Neural crest cell (in vitro differentiated cells): ENCODE results near the gene CD209. TPM values are rescaled to one million over a fixed set of nuclear protein-coding genes. Genes with fewer than 3 reads are reported as not detected.
"Not testable (repeated sequence)": the region's sequence is repeated elsewhere in the genome, so short reads cannot be mapped to it uniquely, and the experiment has no call there.

Source experiments
- DNase-seq: peaks from one replicate; pipeline ENCODE4 v3.0.0; 2021; ENCODE audit warnings: low read depth, mixed read lengths, low spot score
- H3K27ac Mint-ChIP-seq: one replicate; pipeline ENCODE4 v1.8.0; 2021; ENCODE audit warnings: mild to moderate bottlenecking, mixed read lengths; ENCODE audit not compliant: unreplicated experiment
- H3K27me3 Mint-ChIP-seq: 2 replicates; pipeline ENCODE4 v1.8.0; 2021; ENCODE audit warnings: low read depth, mild to moderate bottlenecking, mixed read lengths
- H3K36me3 Mint-ChIP-seq: 2 replicates; pipeline ENCODE4 v1.8.0; 2021; ENCODE audit warnings: low read depth, mild to moderate bottlenecking, mixed read lengths
- H3K4me1 Mint-ChIP-seq: 2 replicates; pipeline ENCODE4 v1.8.0; 2021; ENCODE audit warnings: mixed read lengths
- H3K4me3 Mint-ChIP-seq: one replicate; pipeline ENCODE4 v1.8.0; 2021; ENCODE audit warnings: mild to moderate bottlenecking, mixed read lengths
- H3K9me3 Mint-ChIP-seq: 2 replicates; pipeline ENCODE4 v1.8.0; 2021; ENCODE audit warnings: mixed read lengths
- total RNA-seq: library from RNA; stranded (reverse); gene quantifications from 2 replicates; pipeline ENCODE4 v1.2.1, GENCODE V29; 2021
- TF ChIP-seq, protein P1 (sequence below): fragments of 200-600 bp; sonication (generic); conservative IDR thresholded peaks from 2 replicates; pipeline ENCODE4 v1.5.0; 2021; ENCODE audit warnings: antibody characterized with exemption, mild to moderate bottlenecking

CD209 gene
- total RNA-seq, 1 donor from 2014 or later: not detected

DNA sequence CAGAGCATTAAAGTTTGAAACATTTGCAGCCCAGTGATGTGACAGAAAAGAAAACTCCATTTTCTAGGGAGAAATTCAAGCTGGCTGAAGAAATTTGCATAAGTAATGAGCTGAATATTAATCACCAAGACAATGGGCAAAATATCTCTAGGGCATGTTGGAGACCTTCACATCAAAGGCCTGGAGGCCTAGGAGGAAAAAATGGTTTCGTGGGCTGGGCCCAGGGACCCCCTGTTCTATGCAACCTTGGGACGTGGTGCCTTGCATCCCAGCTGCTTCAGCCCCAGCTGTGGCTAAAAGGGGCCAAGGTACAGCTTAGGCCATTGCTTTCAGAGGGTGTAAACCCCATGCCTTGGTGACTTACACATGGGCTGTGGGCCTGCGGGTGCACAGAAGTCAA is 10.0 kb upstream of the CD209 start:
- Mint-ChIP-seq H3K27ac (no peak overlapping the region), H3K4me3 (no peak overlapping the region), H3K27me3 (peaks cover 40% of the 10 kb centered on the region), H3K9me3 (peaks cover 36% of the 10 kb centered on the region), H3K4me1 (no peaks in the 10 kb centered on the region), H3K36me3 (peaks cover 15% of the 10 kb centered on the region)
- no peak for DNase-seq
- TF ChIP-seq, protein P1, sequence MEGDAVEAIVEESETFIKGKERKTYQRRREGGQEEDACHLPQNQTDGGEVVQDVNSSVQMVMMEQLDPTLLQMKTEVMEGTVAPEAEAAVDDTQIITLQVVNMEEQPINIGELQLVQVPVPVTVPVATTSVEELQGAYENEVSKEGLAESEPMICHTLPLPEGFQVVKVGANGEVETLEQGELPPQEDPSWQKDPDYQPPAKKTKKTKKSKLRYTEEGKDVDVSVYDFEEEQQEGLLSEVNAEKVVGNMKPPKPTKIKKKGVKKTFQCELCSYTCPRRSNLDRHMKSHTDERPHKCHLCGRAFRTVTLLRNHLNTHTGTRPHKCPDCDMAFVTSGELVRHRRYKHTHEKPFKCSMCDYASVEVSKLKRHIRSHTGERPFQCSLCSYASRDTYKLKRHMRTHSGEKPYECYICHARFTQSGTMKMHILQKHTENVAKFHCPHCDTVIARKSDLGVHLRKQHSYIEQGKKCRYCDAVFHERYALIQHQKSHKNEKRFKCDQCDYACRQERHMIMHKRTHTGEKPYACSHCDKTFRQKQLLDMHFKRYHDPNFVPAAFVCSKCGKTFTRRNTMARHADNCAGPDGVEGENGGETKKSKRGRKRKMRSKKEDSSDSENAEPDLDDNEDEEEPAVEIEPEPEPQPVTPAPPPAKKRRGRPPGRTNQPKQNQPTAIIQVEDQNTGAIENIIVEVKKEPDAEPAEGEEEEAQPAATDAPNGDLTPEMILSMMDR: no peak

DNA sequence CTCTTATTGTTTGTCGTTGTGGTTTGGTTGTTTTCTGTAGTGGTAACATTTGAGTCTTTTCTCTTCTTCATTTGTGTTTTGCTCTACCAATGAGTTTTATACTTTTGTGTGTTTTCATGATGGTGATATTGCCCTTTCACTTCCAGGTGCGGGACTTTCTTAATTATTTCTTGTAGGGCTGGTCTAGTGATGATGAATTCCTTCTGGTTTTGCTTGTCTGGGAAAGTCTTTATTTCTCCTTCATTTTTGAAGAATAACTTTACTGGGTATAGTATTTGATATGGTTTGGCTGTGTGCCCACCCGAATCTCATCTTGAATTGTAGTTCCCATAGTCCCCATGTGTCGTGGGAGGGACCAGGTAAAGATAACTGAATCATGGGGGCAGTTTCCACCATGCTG is 8.9 kb upstream of the CD209 start:
- H3K4me1 Mint-ChIP-seq: no peaks in the 10 kb centered on the region
- H3K27ac Mint-ChIP-seq: no peak overlapping the region

DNA sequence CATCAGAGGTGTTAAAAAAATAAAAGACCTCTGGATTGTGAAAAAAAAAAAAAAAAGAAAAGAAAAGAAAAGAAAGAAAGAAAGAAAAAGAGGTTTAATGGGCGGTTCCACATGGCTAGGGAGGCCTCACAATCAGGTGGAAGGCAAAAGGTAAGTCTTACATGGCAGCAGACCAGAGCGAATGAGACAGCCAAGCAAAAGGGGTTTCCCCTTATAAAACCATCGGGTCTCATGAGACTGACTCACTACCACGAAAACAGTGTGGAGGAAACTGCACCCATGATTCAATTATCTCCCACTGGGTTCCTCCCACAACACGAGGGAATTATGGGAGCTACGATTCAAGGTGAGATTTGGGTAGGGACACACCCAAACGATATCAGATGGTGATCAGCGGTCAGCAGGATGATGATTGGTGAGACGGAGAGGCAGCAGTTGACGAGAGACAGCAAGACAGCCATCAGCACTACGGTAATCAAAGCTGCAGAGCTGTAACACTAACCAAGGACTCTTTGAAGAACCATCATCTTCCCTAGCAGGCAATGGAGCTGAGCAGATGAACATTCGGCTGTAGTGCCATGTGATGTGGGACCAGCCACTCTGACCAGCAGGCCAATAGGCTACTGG is 3.9 kb upstream of the CD209 start:
- TF ChIP-seq, protein P1: no peak
- peaks cover 13% of the 10 kb centered on the region for H3K9me3 Mint-ChIP-seq
- H3K36me3 Mint-ChIP-seq: peaks cover 2% of the 10 kb centered on the region
- H3K27me3 Mint-ChIP-seq: peaks cover 57% of the 10 kb centered on the region
- H3K4me3 Mint-ChIP-seq: no peak overlapping the region
- no peak overlapping the region for H3K27ac Mint-ChIP-seq
- no peaks in the 10 kb centered on the region for H3K4me1 Mint-ChIP-seq
- DNase-seq: no peak

More for the DNA sequence above, 8.9 kb upstream of the CD209 start:
- Mint-ChIP-seq H3K36me3 (peaks cover 15% of the 10 kb centered on the region), H3K27me3 (peaks cover 41% of the 10 kb centered on the region), H3K9me3 (peaks cover 36% of the 10 kb centered on the region), H3K4me3 (no peak overlapping the region)
- no peak for DNase-seq
- TF ChIP-seq, protein P1: no peak

DNA sequence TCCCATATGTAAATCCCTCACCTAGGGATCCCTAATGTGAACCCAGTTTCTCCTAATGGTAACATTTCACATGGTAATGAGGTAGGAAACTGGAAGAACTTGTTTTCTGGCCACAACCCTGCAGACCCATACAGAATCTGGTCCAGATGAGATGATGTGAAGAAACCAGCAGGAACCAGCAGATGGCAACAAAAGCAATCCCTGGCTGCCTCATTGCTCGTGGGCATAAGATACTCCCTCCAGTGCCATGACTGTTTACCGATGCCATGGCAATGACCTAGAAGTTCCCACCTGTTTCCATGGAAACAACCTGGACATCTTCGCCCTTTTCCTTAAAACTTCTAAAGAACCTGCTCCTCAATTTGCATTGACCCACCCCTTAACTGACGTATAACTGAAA is 1.4 kb upstream of the CD209 start:
- H3K4me3 Mint-ChIP-seq: no peak overlapping the region
- TF ChIP-seq, protein P1: no peak
- H3K27me3 Mint-ChIP-seq: peaks cover 54% of the 10 kb centered on the region
- no peaks in the 10 kb centered on the region for H3K36me3 Mint-ChIP-seq
- H3K27ac Mint-ChIP-seq: no peak overlapping the region
- no peak for DNase-seq
- H3K9me3 Mint-ChIP-seq: peaks cover 3% of the 10 kb centered on the region
- no peaks in the 10 kb centered on the region for H3K4me1 Mint-ChIP-seq

DNA sequence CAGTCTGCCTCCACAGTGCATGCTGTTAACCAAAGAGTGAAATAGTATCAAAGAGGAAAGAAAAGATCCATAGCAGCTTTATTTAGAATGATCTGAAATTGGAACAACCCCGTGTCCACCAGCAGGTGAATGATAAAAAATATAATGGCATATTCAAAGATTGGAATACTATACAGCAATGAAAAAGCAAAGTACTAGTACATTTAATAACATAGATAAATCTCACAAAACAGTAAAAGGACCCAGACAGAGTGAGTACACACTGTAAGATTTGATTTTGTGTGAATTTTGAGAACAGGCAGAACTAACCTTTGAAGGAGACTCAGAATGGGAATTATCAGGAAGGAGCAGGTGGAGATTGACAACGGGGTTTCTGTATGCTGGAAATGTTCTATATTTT is 837 bp upstream of the CD209 start:
- H3K36me3 Mint-ChIP-seq: no peaks in the 10 kb centered on the region
- peaks cover 2% of the 10 kb centered on the region for H3K9me3 Mint-ChIP-seq
- H3K27ac Mint-ChIP-seq: no peak overlapping the region
- no peak overlapping the region for H3K4me3 Mint-ChIP-seq
- H3K4me1 Mint-ChIP-seq: no peaks in the 10 kb centered on the region
- TF ChIP-seq, protein P1: no peak
- H3K27me3 Mint-ChIP-seq: peaks cover 56% of the 10 kb centered on the region
- no peak for DNase-seq

DNA sequence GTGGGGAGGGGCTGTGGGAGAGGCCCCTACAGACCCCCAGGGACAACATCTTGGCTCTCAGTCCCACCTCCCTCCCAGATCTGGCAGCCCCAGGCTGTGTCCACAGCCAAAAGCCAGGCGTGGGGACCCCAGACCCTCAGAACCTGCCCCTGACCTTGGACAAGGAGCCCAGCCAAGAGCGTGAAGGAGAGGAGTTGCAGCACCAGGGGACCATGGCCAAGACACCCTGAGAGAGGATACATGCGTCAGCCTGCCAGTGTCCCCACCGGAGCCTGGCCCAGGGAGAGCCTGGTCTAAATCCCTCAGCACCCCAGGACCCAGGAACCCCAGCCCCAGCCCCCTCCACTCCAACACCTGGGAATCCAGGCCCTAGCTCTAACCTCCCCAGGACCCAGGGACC is 1.0 kb downstream of the CD209 start:
- not testable (repeated sequence) for H3K4me1 Mint-ChIP-seq, H3K36me3 Mint-ChIP-seq, DNase-seq, H3K27ac Mint-ChIP-seq, H3K4me3 Mint-ChIP-seq, H3K9me3 Mint-ChIP-seq
- H3K27me3 Mint-ChIP-seq: peaks cover 61% of the 10 kb centered on the region
